Esophagus squamous epithelium (tissue), 4 donors: ENCODE measurements around the gene CD38.

Experiments
- POLR2A ChIP-seq, 4 donors: fragments of 450-650 bp; IDR thresholded peaks; one replicate each; pipeline ENCODE4 v1.6.1; 2017; ENCODE audit warnings: antibody characterized with exemption in 4 of 4, mild to moderate bottlenecking in 4 of 4, moderate library complexity in 3 of 4
- TF ChIP-seq, protein P1 (sequence below), 6 experiments: fragments of 450-650 bp in 4 of 6; fragments of 200-600 bp in 2 of 6; sonication (generic) in 2 of 6; IDR thresholded peaks; one replicate each; pipeline ENCODE4 v1.5.1; 2016 to 2019; ENCODE audit warnings: antibody characterized with exemption in 6 of 6, mild to moderate bottlenecking in 4 of 6, moderate library complexity in 4 of 6

DNA sequence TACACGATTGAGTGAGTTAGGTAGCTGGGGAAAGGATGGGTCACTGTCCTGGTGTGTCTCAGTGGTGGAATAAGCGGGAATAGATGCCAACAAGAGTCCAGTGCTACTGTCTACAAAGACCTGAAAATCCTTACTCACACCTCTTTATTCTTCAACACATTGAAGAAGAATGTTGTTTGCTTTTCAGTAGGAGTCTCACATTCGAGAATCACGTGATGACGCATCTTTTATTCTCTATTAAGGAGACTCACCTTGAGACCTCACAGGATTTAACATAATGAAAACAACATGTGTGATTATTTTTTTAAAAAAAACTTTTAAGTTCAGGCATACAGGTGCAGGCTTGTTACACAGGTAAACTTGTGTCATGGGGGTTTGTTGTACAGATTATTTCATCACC, 75.2 kb downstream of the CD38 start:
- TF ChIP-seq POLR2A (IDR thresholded peaks at IDR 0.05), result no peak
- TF ChIP-seq, protein P1, sequence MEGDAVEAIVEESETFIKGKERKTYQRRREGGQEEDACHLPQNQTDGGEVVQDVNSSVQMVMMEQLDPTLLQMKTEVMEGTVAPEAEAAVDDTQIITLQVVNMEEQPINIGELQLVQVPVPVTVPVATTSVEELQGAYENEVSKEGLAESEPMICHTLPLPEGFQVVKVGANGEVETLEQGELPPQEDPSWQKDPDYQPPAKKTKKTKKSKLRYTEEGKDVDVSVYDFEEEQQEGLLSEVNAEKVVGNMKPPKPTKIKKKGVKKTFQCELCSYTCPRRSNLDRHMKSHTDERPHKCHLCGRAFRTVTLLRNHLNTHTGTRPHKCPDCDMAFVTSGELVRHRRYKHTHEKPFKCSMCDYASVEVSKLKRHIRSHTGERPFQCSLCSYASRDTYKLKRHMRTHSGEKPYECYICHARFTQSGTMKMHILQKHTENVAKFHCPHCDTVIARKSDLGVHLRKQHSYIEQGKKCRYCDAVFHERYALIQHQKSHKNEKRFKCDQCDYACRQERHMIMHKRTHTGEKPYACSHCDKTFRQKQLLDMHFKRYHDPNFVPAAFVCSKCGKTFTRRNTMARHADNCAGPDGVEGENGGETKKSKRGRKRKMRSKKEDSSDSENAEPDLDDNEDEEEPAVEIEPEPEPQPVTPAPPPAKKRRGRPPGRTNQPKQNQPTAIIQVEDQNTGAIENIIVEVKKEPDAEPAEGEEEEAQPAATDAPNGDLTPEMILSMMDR (IDR thresholded peaks at IDR 0.05), result no peak
